Measurements from ENCODE around the gene THOC6. TPM values are rescaled to one million over a fixed set of nuclear protein-coding genes. Genes with fewer than 3 reads are reported as not detected.

THOC6 gene
- total and polyA plus RNA-seq, 9 of the 15 experiments (the other 6 are each of a cell fraction or from before 2014, with no cell fraction given): 2.5 to 65.4 (median 42.3) TPM

DNA sequence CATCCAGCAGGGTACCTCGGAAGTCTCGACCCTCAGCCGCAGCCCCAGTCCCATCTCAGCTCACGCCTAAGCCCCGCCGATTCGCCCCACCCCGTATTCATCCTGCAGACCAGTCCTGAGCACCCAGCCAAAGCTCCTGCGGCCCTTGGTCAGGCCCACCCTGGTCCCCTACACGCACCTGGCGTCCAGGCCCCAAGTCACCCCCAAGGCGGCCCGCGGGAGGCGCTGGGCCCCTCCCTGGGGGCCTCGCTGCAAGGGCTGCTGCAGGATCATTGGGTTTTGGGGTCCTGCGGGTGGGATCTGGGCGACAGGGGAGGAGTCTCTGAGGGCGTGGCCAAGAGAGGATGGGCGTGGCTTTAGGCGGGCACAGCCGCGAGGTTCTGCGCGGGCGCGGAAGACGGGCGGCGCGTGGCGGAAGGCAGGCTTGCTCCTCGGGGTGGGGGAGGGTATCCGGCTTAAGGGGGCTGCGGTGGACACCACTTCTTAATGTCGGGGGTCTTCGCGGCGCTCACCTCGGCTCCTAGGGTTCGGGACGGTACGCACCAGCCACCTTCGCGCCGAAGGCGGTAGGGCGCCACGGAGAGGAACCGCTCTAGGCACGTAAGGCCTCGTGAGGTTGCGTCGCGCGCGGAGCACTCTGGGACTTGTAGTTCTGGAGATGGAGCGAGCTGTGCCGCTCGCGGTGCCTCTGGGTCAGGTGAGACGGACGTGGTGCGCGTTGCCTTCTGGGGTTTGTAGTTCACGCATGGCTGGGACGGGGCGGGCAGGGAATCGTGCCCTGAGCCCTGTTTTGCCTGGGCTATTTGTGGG lies at the start of gene THOC6, which contains the start of gene HCFC1R1 (continued):
- TF ChIP-seq, protein P1, sequence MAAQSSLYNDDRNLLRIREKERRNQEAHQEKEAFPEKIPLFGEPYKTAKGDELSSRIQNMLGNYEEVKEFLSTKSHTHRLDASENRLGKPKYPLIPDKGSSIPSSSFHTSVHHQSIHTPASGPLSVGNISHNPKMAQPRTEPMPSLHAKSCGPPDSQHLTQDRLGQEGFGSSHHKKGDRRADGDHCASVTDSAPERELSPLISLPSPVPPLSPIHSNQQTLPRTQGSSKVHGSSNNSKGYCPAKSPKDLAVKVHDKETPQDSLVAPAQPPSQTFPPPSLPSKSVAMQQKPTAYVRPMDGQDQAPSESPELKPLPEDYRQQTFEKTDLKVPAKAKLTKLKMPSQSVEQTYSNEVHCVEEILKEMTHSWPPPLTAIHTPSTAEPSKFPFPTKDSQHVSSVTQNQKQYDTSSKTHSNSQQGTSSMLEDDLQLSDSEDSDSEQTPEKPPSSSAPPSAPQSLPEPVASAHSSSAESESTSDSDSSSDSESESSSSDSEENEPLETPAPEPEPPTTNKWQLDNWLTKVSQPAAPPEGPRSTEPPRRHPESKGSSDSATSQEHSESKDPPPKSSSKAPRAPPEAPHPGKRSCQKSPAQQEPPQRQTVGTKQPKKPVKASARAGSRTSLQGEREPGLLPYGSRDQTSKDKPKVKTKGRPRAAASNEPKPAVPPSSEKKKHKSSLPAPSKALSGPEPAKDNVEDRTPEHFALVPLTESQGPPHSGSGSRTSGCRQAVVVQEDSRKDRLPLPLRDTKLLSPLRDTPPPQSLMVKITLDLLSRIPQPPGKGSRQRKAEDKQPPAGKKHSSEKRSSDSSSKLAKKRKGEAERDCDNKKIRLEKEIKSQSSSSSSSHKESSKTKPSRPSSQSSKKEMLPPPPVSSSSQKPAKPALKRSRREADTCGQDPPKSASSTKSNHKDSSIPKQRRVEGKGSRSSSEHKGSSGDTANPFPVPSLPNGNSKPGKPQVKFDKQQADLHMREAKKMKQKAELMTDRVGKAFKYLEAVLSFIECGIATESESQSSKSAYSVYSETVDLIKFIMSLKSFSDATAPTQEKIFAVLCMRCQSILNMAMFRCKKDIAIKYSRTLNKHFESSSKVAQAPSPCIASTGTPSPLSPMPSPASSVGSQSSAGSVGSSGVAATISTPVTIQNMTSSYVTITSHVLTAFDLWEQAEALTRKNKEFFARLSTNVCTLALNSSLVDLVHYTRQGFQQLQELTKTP (IDR thresholded peaks at IDR 0.05; ENCODE audit: low read depth in 1 of 2, partially characterized antibody in 2 of 2): peak in 1 of 2 experiments; percentile 94
- TF ChIP-seq NONO (IDR thresholded peaks at IDR 0.05; ENCODE audit: low read depth in 2 of 2, low read length in 1 of 2) (peak in 1 of 2 experiments; percentile 85; a peak in 2 of 4 replicates), SMAD2 (IDR thresholded peaks at IDR 0.05; ENCODE audit: low read depth, low read length) (no peak), ESRRB (CRISPR knock-in tag; IDR thresholded peaks at IDR 0.05; ENCODE audit: borderline replicate concordance) (peak; percentile 52; the same call in 1 of the 2 replicates), ZNF384 (IDR thresholded peaks at IDR 0.05; ENCODE audit: low read depth, low read length) (peak; percentile 56; the same call in 1 of the 2 replicates), JUND (IDR thresholded peaks at IDR 0.05; ENCODE audit: borderline replicate concordance, low read depth, low read length) (peak; percentile 73), JUND (tag; IDR thresholded peaks at IDR 0.05; ENCODE audit: borderline replicate concordance, low read depth, low read length) (no peak; the same call in 2 of the 3 replicates), RBBP5 (IDR thresholded peaks at IDR 0.05; ENCODE audit: borderline replicate concordance, insufficient read depth, low read length, poor library complexity, severe bottlenecking) (peak; percentile 61), HNRNPLL (IDR thresholded peaks at IDR 0.05; ENCODE audit: low read depth, low read length, poor library complexity, severe bottlenecking) (peak; percentile 93), JUN (IDR thresholded peaks at IDR 0.05; ENCODE audit: borderline replicate concordance, low read depth, low read length) (peak; percentile 61), JUN (CRISPR knock-in tag; IDR thresholded peaks at IDR 0.05; ENCODE audit: borderline replicate concordance) (no peak), ETV6 (IDR thresholded peaks at IDR 0.05; ENCODE audit: borderline replicate concordance in 1 of 2, low read depth in 2 of 2, low read length in 1 of 2) (peak in 1 of 2 experiments; percentile 10; a peak in 1 of 4 replicates), ETV6 (CRISPR knock-in tag; IDR thresholded peaks at IDR 0.05; ENCODE audit: borderline replicate concordance) (no peak), PPARD (CRISPR knock-in tag; IDR thresholded peaks at IDR 0.05) (no peak), ZNF197 (CRISPR knock-in tag; IDR thresholded peaks at IDR 0.05; ENCODE audit: low read depth) (no peak), EGR1 (conservative IDR thresholded peaks at IDR 0.05) (peak; percentile 63; the same call in 1 of the 2 replicates), HDAC8 (tag; IDR thresholded peaks at IDR 0.05) (peak; percentile 35; the same call in 1 of the 2 replicates), FOXA3 (CRISPR knock-in tag; conservative IDR thresholded peaks at IDR 0.05 in 1 of 2, IDR thresholded peaks at IDR 0.05 in 1 of 2) (no peak), RAD51 (IDR thresholded peaks at IDR 0.05; ENCODE audit: borderline replicate concordance, low read depth) (peak; percentile 85), ETV5 (CRISPR knock-in tag; IDR thresholded peaks at IDR 0.05; ENCODE audit: low read depth) (peak; percentile 75), HDAC6 (IDR thresholded peaks at IDR 0.05; ENCODE audit: low read depth, low read length) (peak; percentile 46; the same call in 1 of the 2 replicates), GATAD2A (IDR thresholded peaks at IDR 0.05) (no peak), EP400 (IDR thresholded peaks at IDR 0.05) (peak; percentile 98)

Measured in K562 (cell line).